ENCODE data around the gene ECSIT. TPM values are rescaled to one million over a fixed set of nuclear protein-coding genes. Genes with fewer than 3 reads are reported as not detected.

The ECSIT gene
- total RNA-seq, 1 experiment from 2014 or later: 52.8 TPM

DNA sequence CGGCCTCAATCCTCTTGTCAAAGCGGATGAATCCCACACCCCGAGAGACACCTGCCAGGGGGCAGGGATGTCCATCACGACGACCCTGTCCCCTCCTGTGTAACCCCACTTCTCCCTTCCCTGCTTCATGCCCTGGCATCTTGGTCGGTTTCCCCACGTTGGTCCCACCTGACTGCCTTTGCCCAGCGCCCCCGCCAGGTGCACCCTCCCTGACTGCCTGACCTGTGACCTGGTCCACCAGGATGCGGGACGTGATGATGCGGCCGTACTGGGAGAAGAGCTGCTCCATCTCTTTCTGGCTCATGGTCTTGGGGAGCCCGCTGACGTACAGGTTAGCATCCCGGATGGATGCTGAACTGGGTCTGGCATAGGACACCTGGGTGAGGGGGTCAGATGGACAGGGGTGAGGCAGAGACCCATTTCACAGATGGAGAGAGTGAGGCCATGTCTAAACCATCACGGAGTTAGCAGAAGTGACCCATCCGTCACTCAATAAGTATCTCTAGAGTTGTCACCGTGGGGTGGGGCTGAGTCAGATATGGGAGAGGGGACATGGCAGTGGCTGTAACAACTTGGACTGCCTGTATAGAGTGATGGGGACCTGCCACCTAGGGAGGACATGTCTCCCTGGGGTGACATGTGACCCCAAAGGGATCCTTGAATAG lies 70.6 kb downstream of the ECSIT start:
- CTCF ChIA-PET: no interaction called here
- H3K9me2 ChIP-seq (ENCODE audit: insufficient read depth): no peaks in the 10 kb centered on the region
- no peaks in the 10 kb centered on the region for H3K79me2 ChIP-seq (ENCODE audit: insufficient read depth, low read length)
- intact Hi-C loops (cut with micrococcal nuclease): no loop called here
- ATAC-seq (no peak), DNase-seq (ENCODE audit: low read depth, low spot score) (no peak)
- H3K4me2 ChIP-seq (ENCODE audit: low read length): no peak overlapping the region
- H3K4me3 ChIP-seq (replicated peaks in 1 of 2; ENCODE audit: low read depth in 1 of 2, low read length in 2 of 2): no peak overlapping the region
- no peaks in the 10 kb centered on the region for H3K27me3 ChIP-seq (ENCODE audit: insufficient read depth, low read length)
- no peak overlapping the region for H3K9ac ChIP-seq (ENCODE audit: low read length)
- H3K27ac ChIP-seq (ENCODE audit: low read depth, low read length): no peak overlapping the region
- no peaks in the 10 kb centered on the region for H3K4me1 ChIP-seq (ENCODE audit: control insufficient read depth in 1 of 2, insufficient read depth in 2 of 2, low read length in 2 of 2)
- RAD21 ChIA-PET (ENCODE audit: low non-redundant PET in 1 of 2, low total read pairs in 2 of 2, uncharacterized antibody in 2 of 2, unreplicated experiment in 2 of 2): no interaction called here
- no peaks in the 10 kb centered on the region for H3K9me3 ChIP-seq (ENCODE audit: control insufficient read depth in 1 of 2, insufficient read depth in 1 of 2, low read depth in 1 of 2, low read length in 2 of 2)
- H4K20me1 ChIP-seq (ENCODE audit: insufficient read depth): no peaks in the 10 kb centered on the region
- H2AFZ ChIP-seq (ENCODE audit: low read depth, low read length, poor library complexity, severe bottlenecking): no peak overlapping the region
- TF ChIP-seq, protein P1, sequence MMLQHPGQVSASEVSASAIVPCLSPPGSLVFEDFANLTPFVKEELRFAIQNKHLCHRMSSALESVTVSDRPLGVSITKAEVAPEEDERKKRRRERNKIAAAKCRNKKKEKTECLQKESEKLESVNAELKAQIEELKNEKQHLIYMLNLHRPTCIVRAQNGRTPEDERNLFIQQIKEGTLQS (IDR thresholded peaks at IDR 0.05): no peak
- TF ChIP-seq ZNF274 (IDR thresholded peaks at IDR 0.05; ENCODE audit: low read depth, low read length): no peak
- no peak for TF ChIP-seq CEBPB (IDR thresholded peaks at IDR 0.05; ENCODE audit: low read depth)
- no peak for TF ChIP-seq EZH2phosphoT487 (IDR thresholded peaks at IDR 0.05; ENCODE audit: borderline replicate concordance)
- no peak for TF ChIP-seq SRF (IDR thresholded peaks at IDR 0.05; ENCODE audit: low read depth)
- no peak for TF ChIP-seq RAD21 (IDR thresholded peaks at IDR 0.05; ENCODE audit: low read depth)
- TF ChIP-seq, protein P2, sequence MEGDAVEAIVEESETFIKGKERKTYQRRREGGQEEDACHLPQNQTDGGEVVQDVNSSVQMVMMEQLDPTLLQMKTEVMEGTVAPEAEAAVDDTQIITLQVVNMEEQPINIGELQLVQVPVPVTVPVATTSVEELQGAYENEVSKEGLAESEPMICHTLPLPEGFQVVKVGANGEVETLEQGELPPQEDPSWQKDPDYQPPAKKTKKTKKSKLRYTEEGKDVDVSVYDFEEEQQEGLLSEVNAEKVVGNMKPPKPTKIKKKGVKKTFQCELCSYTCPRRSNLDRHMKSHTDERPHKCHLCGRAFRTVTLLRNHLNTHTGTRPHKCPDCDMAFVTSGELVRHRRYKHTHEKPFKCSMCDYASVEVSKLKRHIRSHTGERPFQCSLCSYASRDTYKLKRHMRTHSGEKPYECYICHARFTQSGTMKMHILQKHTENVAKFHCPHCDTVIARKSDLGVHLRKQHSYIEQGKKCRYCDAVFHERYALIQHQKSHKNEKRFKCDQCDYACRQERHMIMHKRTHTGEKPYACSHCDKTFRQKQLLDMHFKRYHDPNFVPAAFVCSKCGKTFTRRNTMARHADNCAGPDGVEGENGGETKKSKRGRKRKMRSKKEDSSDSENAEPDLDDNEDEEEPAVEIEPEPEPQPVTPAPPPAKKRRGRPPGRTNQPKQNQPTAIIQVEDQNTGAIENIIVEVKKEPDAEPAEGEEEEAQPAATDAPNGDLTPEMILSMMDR (IDR thresholded peaks at IDR 0.05 in 2 of 3, conservative IDR thresholded peaks at IDR 0.05 in 1 of 3; ENCODE audit: borderline replicate concordance in 1 of 3, insufficient read depth in 1 of 3, low read depth in 2 of 3, low read length in 2 of 3): no peak
- TF ChIP-seq POLR2A (IDR thresholded peaks at IDR 0.05; ENCODE audit: borderline replicate concordance, extremely low read depth, insufficient read depth, insufficient read length): no peak
- no peak for TF ChIP-seq CBX3 (IDR thresholded peaks at IDR 0.05; ENCODE audit: low read depth)
- TF ChIP-seq, protein P3, sequence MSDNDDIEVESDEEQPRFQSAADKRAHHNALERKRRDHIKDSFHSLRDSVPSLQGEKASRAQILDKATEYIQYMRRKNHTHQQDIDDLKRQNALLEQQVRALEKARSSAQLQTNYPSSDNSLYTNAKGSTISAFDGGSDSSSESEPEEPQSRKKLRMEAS (IDR thresholded peaks at IDR 0.05): no peak
- TF ChIP-seq POLR2AphosphoS5 (IDR thresholded peaks at IDR 0.05; ENCODE audit: low read depth, low read length): no peak
- TF ChIP-seq, protein P4, sequence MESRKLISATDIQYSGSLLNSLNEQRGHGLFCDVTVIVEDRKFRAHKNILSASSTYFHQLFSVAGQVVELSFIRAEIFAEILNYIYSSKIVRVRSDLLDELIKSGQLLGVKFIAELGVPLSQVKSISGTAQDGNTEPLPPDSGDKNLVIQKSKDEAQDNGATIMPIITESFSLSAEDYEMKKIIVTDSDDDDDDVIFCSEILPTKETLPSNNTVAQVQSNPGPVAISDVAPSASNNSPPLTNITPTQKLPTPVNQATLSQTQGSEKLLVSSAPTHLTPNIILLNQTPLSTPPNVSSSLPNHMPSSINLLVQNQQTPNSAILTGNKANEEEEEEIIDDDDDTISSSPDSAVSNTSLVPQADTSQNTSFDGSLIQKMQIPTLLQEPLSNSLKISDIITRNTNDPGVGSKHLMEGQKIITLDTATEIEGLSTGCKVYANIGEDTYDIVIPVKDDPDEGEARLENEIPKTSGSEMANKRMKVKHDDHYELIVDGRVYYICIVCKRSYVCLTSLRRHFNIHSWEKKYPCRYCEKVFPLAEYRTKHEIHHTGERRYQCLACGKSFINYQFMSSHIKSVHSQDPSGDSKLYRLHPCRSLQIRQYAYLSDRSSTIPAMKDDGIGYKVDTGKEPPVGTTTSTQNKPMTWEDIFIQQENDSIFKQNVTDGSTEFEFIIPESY (IDR thresholded peaks at IDR 0.05; ENCODE audit: extremely low read depth, insufficient replicate concordance, low read length): no peak
- no peak for TF ChIP-seq TCF7L2 (IDR thresholded peaks at IDR 0.05; ENCODE audit: borderline replicate concordance, extremely low read depth, insufficient read depth, insufficient read length)
- no peak for TF ChIP-seq EGR1 (IDR thresholded peaks at IDR 0.05; ENCODE audit: low read depth)
- no peak for TF ChIP-seq ELF1 (IDR thresholded peaks at IDR 0.05; ENCODE audit: borderline replicate concordance, low read depth)
- TF ChIP-seq YY1 (IDR thresholded peaks at IDR 0.05; ENCODE audit: extremely low read depth, insufficient replicate concordance, low read depth, low read length): no peak
- TF ChIP-seq JUND (IDR thresholded peaks at IDR 0.05): no peak
- BruUV-seq (replicated peaks): no TSS peak
- no peaks in the 10 kb centered on the region for H3K36me3 ChIP-seq (ENCODE audit: control insufficient read depth in 1 of 2, insufficient read depth in 2 of 2, low read length in 2 of 2)
- POLR2A ChIA-PET: no interaction called here
